Keratinocyte (primary cell): ENCODE results near the gene EGFL7. TPM values are rescaled to one million over a fixed set of nuclear protein-coding genes. Genes with fewer than 3 reads are reported as not detected.

Experiments used
- DNase-seq: peaks from one replicate; pipeline ENCODE4 v3.0.0-alpha.2; 2011; ENCODE audit warnings: low read depth, missing footprints, low spot score
- FAIRE-seq: peaks from 2 replicates; lab custom pipeline; 2011; peaks lifted over from hg19 to GRCh38; lab: Jason Lieb, UNC
- H2AFZ ChIP-seq: 2 replicates; pipeline ENCODE4 v1.6.0; 2012; ENCODE audit warnings: low read length, control low read depth, inconsistent platforms; ENCODE audit not compliant: control insufficient read depth
- H3K27ac ChIP-seq: 2 replicates; pipeline ENCODE4 v1.5.1; 2011; ENCODE audit warnings: low read length; ENCODE audit not compliant: control insufficient read depth, insufficient read depth
- H3K27me3 ChIP-seq: 3 replicates; pipeline ENCODE4 v1.6.0; 2011; ENCODE audit warnings: low read length; ENCODE audit not compliant: control insufficient read depth, insufficient read depth; ENCODE audit errors: extremely low read depth
- H3K36me3 ChIP-seq, 2 experiments: 2 replicates in 1 of 2; 3 replicates in 1 of 2; pipeline ENCODE4 v1.5.1; 2011; ENCODE audit warnings: low read length in 2 of 2, mild to moderate bottlenecking in 1 of 2; ENCODE audit not compliant: control insufficient read depth in 2 of 2, insufficient read depth in 2 of 2; ENCODE audit errors: extremely low read depth in 1 of 2
- H3K4me1 ChIP-seq: 3 replicates; pipeline ENCODE4 v1.5.1; 2011; ENCODE audit warnings: low read length; ENCODE audit not compliant: control insufficient read depth, insufficient read depth; ENCODE audit errors: extremely low read depth
- H3K4me2 ChIP-seq: 3 replicates; pipeline ENCODE4 v1.6.0; 2011; ENCODE audit warnings: low read depth, low read length; ENCODE audit not compliant: control insufficient read depth, insufficient read depth; ENCODE audit errors: extremely low read depth
- H3K4me3 ChIP-seq, 3 experiments: fragments of 200-600 bp in 1 of 3; sonication (generic) in 1 of 3; 2 replicates in 2 of 3; 3 replicates in 1 of 3; pipeline ENCODE4 v1.5.1; 2011 to 2016; ENCODE audit warnings: low read length in 3 of 3, mild to moderate bottlenecking in 3 of 3, control low read depth in 2 of 3, inconsistent platforms in 1 of 3, low read depth in 1 of 3, mixed read lengths in 1 of 3, mixed run types in 1 of 3, moderate library complexity in 1 of 3; ENCODE audit not compliant: control insufficient read depth in 2 of 3, insufficient read depth in 2 of 3; ENCODE audit errors: extremely low read depth in 1 of 3
- H3K79me2 ChIP-seq: 2 replicates; pipeline ENCODE4 v1.6.0; 2012; ENCODE audit warnings: low read length; ENCODE audit not compliant: control insufficient read depth, insufficient read depth
- H3K9ac ChIP-seq: 3 replicates; pipeline ENCODE4 v1.6.0; 2011; ENCODE audit warnings: low read length; ENCODE audit not compliant: control insufficient read depth, insufficient read depth; ENCODE audit errors: extremely low read depth
- H3K9me1 ChIP-seq: 3 replicates; pipeline ENCODE4 v1.6.0; 2011; ENCODE audit warnings: low read length; ENCODE audit not compliant: control insufficient read depth, insufficient read depth; ENCODE audit errors: extremely low read depth
- H3K9me3 ChIP-seq: 2 replicates; pipeline ENCODE4 v1.5.1; 2012; ENCODE audit warnings: low read depth, low read length; ENCODE audit not compliant: control insufficient read depth
- H4K20me1 ChIP-seq: 3 replicates; pipeline ENCODE4 v1.6.0; 2011; ENCODE audit warnings: low read length; ENCODE audit not compliant: control insufficient read depth, insufficient read depth; ENCODE audit errors: extremely low read depth
- EZH2 ChIP-seq: IDR thresholded peaks from one replicate; pipeline ENCODE4 v1.6.1; 2012; ENCODE audit warnings: inconsistent platforms, mild to moderate bottlenecking, low read length, moderate library complexity
- dilution Hi-C: fragments of 300-500 bp; cut with MboI; formaldehyde crosslinking; loops from one replicate; pipeline ENCODE4 v1.7.0; 2020; ENCODE audit warnings: low sequenced_read_pairs; ENCODE audit not compliant: extremely low pct_ligation_motif_present
- polyA plus RNA-seq, 5 experiments: library from polyadenylated mRNA; depleted of rRNA in 3 of 5; stranded (reverse) in 3 of 5; stranded (forward) in 1 of 5; unstranded in 1 of 5; fragments of >200 nt; gene quantifications; 1 replicate in 1 of 5; 2 replicates in 3 of 5; 3 replicates in 1 of 5; pipeline versions ENCODE4 v1.2.1 to v1.2.3, GENCODE V29; 2011 to 2012; ENCODE audit warnings: missing spikeins in 2 of 5, low read depth in 1 of 5, low replicate concordance in 1 of 5
- TF ChIP-seq, protein P1 (sequence below), 3 experiments: IDR thresholded peaks in 1 of 3; conservative IDR thresholded peaks in 1 of 3; optimal IDR thresholded peaks in 1 of 3; 2 replicates in 2 of 3; 3 replicates in 1 of 3; pipeline versions ENCODE3 to v1.5.1; 2011; ENCODE audit warnings: low read length in 3 of 3, mild to moderate bottlenecking in 3 of 3, moderate library complexity in 2 of 3, control low read depth in 1 of 3, inconsistent platforms in 1 of 3; ENCODE audit not compliant: insufficient read depth in 2 of 3; ENCODE audit errors: extremely low read depth in 1 of 3

EGFL7 gene
- polyA plus RNA-seq, 1 donor (not counting 4 experiments of a cell fraction or from before 2014, with no cell fraction given): 4.2 TPM

DNA sequence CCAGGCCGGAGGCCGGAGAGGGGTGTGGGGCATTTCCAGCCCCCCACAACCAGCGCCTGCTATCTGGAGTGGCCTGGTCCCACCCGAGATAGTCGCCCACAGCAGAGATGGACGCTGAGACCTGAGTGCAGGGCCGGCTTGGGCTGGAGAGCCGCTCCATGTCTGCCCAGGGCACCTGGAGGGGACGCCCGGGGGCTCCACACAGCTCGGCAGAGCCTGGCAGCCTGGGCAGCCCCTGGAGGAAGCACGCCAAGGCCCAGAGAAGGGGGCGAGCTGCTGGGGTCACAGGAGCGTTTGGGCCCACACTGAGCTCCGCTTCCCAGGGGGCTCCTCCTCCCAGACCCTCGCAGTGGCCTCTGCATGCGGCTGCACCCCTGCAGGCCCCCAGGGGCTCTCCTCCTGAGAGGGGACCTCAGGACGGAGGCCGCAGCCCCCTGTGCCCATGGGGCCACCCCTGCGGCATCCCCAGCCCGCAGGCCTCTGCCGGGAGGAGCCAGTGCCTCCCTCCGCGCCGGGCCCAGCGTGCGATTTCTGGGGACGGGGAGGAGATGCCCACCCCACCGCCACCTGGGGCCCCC lies 42.2 kb upstream of the EGFL7 start:
- Histone ChIP-seq H3K9me3 (no peaks in the 10 kb centered on the region), H3K4me2 (peak overlapping the region; percentile 58), H3K9me1 (no peaks in the 10 kb centered on the region), H3K79me2 (no peaks in the 10 kb centered on the region), H3K4me3 (peak overlapping the region in 1 of 3 experiments; percentile 22), H4K20me1 (no peaks in the 10 kb centered on the region), H3K4me1 (peaks cover 52% of the 10 kb centered on the region), H3K27ac (peak overlapping the region; percentile 68), H2AFZ (no peak overlapping the region), H3K27me3 (peaks cover 7% of the 10 kb centered on the region), H3K36me3 (no peaks in the 10 kb centered on the region), H3K9ac (peak overlapping the region; percentile 63)
- DNase-seq (no peak), FAIRE-seq (no peak)
- dilution Hi-C loops: no loop called here
- no peak for TF ChIP-seq EZH2
- TF ChIP-seq, protein P1, sequence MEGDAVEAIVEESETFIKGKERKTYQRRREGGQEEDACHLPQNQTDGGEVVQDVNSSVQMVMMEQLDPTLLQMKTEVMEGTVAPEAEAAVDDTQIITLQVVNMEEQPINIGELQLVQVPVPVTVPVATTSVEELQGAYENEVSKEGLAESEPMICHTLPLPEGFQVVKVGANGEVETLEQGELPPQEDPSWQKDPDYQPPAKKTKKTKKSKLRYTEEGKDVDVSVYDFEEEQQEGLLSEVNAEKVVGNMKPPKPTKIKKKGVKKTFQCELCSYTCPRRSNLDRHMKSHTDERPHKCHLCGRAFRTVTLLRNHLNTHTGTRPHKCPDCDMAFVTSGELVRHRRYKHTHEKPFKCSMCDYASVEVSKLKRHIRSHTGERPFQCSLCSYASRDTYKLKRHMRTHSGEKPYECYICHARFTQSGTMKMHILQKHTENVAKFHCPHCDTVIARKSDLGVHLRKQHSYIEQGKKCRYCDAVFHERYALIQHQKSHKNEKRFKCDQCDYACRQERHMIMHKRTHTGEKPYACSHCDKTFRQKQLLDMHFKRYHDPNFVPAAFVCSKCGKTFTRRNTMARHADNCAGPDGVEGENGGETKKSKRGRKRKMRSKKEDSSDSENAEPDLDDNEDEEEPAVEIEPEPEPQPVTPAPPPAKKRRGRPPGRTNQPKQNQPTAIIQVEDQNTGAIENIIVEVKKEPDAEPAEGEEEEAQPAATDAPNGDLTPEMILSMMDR (optimal IDR thresholded peaks at IDR 0.05 in 1 of 3, IDR thresholded peaks at IDR 0.05 in 1 of 3, conservative IDR thresholded peaks at IDR 0.05 in 1 of 3; ENCODE audit: extremely low read depth in 1 of 3, insufficient read depth in 2 of 3, low read length in 3 of 3): no peak

DNA sequence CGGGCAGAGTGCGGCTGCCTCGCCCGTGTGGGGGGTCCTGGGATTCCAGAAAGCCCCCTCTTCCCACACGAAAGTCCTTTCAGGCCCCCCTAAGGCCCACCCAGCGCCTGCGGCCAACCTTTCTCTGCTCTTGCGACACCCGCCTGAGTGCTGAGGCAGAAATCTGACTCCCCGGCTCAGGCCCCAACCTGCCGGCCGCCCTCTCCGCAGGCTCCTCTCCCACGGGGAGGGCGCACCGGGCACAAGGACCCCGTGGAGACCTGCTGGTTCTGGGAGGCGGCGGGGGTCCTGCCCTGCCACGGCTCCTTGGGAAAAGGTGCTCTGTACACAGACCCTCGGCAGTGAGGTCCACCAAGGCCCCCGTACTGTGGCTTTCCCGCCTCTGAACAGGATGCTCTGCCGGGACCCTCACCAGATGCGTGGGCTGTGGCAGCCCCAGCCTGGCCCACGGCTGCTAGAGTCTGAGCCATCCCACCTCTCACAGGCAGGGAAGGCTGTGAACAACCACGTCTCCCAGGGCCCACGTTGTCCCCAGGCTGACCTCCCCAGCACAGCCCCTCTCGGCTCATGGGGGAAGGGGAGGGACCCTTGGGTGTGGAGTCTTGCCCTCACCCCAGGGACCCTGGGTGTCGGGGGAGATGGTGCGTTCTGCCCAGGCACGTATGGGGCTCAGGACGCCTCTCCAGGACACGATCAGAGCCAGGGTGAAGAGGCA lies 41.5 kb upstream of the EGFL7 start:
- dilution Hi-C loops: no loop called here
- FAIRE-seq (peak; percentile 71), DNase-seq (no peak)
- Histone ChIP-seq H3K36me3 (no peaks in the 10 kb centered on the region), H3K4me2 (peak overlapping the region; percentile 58), H3K27me3 (peaks cover 7% of the 10 kb centered on the region), H4K20me1 (no peaks in the 10 kb centered on the region), H3K27ac (peak overlapping the region; percentile 68), H3K79me2 (no peaks in the 10 kb centered on the region), H3K9me1 (no peaks in the 10 kb centered on the region), H3K4me1 (peaks cover 51% of the 10 kb centered on the region), H2AFZ (no peak overlapping the region), H3K9ac (peak overlapping the region; percentile 63), H3K4me3 (peak overlapping the region in 2 of 3 experiments; percentile 22 to 25), H3K9me3 (no peaks in the 10 kb centered on the region)
- TF ChIP-seq, protein P1 (optimal IDR thresholded peaks at IDR 0.05 in 1 of 3, IDR thresholded peaks at IDR 0.05 in 1 of 3, conservative IDR thresholded peaks at IDR 0.05 in 1 of 3; ENCODE audit: extremely low read depth in 1 of 3, insufficient read depth in 2 of 3, low read length in 3 of 3): no peak
- TF ChIP-seq EZH2: no peak
